GM18861 (cell line): ENCODE data around the gene LMBR1.
"Not testable (repeated sequence)": the region's sequence is repeated elsewhere in the genome, so short reads cannot be mapped to it uniquely, and the experiment has no call there.

Source experiments
- ATAC-seq: cut with Tn5 transposase; IDR thresholded peaks from one replicate; pipeline ENCODE4 v1.9.1; 2021; ENCODE audit not compliant: unreplicated experiment

Gene LMBR1

DNA sequence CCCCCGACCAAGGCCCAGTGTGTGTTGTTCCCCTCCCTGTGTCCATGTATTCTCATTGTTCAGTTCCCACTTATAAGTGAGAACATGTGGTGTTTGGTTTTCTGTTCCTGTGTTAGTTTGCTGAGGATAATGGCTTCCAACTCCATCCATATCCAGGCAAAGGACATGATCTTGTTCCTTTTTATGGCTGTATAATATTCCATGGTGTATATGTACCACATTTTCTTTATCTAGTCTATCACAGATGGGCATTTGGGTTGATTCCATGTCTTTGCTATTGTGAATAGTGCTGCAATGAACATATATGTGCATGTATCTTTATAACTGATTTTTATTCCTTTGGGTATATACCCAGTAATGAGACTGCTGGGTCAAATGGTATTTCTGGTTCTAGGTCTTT, 191.2 kb downstream of the LMBR1 start:
- not testable (repeated sequence) for ATAC-seq

- ATAC-seq = not testable (repeated sequence)
Observed at GRCh38 chr7:156698512-156698911, 194.5 kb downstream of the LMBR1 start.

DNA sequence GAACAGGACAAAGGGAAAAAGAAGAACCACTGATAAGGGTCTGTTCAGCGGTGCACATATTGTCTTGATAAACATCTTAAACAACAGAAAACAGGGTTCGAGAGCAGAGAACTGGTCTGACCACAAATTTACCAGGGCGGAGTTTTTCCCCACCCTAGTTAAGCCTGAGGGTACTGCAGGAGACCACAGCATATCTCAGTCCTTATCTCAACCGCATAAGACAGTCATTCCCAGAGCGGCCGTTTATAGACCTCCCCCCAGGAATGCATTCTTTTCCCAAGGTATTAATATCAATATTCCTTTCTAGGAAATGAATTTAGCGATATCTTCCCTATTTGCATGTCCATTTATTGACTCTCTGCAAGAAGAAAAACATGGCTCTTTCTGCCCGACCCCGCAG, 195.7 kb downstream of the LMBR1 start:
- not testable (repeated sequence) for ATAC-seq

- ATAC-seq = no peak
Observed at GRCh38 chr7:156693627-156694026, 199.4 kb downstream of the LMBR1 start.

- ATAC-seq = no peak
Observed at GRCh38 chr7:156692849-156693248, 200.1 kb downstream of the LMBR1 start.

GRCh38 chr7:156691764-156692163, 201.2 kb downstream of the LMBR1 start:
- no peak for ATAC-seq

- no peak for ATAC-seq
Observed at GRCh38 chr7:156684661-156685060, 208.3 kb downstream of the LMBR1 start.

- ATAC-seq = no peak
Observed at GRCh38 chr7:156684251-156684650, 208.7 kb downstream of the LMBR1 start.

DNA sequence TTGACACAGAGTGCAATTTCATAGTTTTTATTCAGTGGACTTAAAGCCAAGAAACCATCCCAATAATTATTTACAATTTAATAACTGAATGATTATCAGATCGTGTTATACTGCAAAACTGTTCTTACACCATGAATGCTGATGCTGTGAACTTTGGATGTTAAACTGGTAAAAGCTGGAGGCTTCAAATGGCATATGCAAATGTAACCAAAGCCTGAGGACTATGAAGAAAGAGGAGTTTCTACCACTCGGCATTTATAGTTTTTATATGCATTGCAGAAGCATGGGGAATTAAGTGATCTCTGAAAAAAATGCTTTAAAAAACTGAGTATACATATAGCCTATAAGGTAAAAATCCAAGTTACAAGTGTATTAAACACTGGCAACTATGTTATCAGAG, 210.1 kb downstream of the LMBR1 start:
- no peak for ATAC-seq

- ATAC-seq = no peak
Observed at GRCh38 chr7:156680281-156680680, 212.7 kb downstream of the LMBR1 start.

- no peak for ATAC-seq
Observed at GRCh38 chr7:156677374-156678054, 215.5 kb downstream of the LMBR1 start.

DNA sequence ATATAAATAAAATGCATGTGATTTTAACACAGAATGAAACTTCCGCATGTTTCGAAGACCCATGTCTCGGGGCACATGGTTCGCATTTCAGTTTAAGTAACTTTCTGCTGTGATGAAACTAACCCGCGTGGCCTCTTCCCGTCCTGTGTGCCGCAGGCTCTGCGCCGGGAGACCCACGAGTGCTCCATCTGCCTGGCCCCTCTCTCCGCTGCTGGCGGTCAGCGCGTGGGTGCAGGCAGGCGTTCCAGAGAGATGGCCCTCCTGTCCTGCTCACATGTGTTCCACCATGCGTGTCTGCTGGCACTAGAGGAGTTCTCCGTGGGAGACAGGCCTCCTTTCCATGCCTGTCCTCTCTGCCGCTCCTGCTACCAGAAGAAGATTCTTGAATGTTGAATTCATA, 216.7 kb downstream of the LMBR1 start:
- no peak for ATAC-seq

DNA sequence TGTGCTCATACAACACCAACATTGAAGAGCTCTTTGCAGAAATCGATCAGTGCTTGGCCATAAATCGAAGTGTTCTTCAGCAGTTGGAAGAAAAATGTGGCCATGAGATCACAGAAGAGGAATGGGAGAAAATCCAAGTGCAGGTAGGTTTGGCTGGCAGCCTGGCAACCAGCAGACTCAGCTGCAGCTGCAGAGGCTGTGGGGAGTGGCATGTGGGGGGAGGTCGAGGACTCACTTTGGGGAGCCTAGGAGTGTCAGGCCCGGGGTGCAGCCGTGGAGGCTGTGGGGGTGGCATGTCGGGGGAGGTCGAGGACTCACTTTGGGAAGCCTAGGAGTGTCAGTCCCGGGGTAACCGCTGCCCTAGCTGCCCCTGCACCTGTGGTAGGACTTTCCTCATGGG, 217.3 kb downstream of the LMBR1 start:
- ATAC-seq = no peak

DNA sequence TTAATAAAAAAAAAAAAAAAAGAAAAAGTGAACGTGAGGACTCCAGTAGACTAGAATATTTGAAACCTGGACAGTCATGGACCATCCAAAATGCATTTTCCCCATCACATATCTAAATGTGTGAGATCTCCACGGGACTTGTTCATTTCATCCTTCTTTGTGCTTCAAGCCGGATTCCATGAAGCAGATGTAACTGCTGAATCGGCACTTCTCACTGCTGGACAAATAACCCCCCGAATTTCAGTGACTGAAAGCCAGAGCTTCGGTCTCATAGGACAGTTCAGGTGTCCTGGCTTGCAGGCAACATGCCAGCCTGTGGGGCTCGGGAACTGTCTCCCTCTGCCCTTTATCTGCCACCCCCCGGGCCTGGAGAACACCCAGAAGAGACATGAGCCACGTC, 219.1 kb downstream of the LMBR1 start:
- ATAC-seq = no peak

GRCh38 chr7:156673454-156673853, 219.5 kb downstream of the LMBR1 start:
- no peak for ATAC-seq

- no peak for ATAC-seq
Observed at GRCh38 chr7:156669035-156669828, 223.8 kb downstream of the LMBR1 start.

DNA sequence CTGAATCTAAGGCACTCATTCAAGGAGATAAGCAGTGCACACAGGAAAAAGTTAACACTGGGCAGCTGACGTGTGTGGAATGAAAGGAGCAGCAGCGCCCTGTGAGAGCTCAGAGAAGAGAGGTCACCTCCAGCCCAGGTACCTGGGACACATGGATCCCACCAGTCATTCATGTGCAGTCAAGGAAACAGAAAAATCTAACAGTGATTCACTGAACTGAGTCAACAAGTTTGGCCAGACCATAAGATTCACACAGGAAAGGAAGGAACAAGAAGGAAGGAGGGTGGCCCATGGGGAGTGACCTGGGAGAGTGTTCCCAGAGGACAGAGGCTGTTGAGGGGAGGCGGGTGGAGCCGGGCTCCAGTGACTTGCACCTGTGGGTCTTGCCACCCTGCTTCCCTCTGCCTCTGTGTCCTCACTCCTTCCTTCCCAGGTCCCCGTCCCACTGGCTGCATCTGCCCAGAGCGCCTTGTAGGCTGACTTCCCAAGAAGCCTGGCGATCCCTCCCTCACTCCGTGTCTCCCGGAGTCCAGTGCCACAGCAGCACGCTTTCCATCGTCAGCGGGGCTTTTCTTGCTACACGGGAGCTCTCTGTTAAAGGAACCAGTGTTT, 224.7 kb downstream of the LMBR1 start:
- ATAC-seq = no peak

GRCh38 chr7:156667110-156667426, 225.9 kb downstream of the LMBR1 start:
- no peak for ATAC-seq

- no peak for ATAC-seq
Observed at GRCh38 chr7:156666368-156667109, 226.4 kb downstream of the LMBR1 start.

GRCh38 chr7:156665101-156665500, 227.9 kb downstream of the LMBR1 start:
- no peak for ATAC-seq

DNA sequence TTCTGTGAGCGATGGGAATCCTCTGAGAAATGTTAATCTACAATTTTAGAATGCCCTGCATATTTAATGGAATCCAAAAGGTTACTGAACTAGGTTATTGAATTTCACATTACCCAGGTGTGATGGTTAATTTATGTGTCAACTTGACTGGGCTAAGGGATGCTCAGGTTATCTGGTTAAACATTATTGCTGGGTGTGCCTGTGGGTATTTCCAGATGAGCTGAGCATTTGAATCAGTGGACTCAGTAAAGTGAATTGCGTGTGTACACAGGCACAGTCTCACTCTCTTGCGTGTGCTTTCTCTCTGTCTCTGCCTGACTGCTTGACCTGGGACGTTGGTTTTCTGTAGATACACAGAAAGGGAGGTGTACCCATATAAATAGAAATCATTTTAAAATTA, 230.7 kb downstream of the LMBR1 start:
- no peak for ATAC-seq

DNA sequence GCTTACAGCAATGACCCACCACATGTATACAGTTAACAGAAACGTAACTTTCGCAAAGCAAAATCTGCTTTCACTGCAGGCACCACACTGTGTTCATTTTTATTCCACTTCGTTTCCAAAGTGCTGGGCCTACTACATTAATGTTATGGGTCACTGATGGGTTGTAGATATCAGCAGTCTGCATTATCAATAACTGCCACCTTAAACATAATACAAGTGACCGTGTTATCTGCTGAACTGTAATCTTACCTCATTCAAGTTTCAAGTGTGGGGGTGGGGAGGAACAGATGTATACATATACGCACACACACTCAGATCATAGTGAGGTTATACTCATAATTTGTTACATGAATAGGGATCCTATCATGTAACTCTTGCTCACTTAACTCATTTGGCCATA, 231.3 kb downstream of the LMBR1 start:
- no peak for ATAC-seq
